ENCODE measurements around the gene TSEN2.

- TF ChIP-seq POLR2AphosphoS5 (IDR thresholded peaks at IDR 0.05) = no peak
- TF ChIP-seq POLR2A (IDR thresholded peaks at IDR 0.05) = no peak
Measured at GRCh38 chr3:12544652-12545472, 60.6 kb downstream of the TSEN2 start.

Data from spleen (tissue), 3 donors.